Fibroblast of pulmonary artery (primary cell): ENCODE results near the gene PCDHGA5.
A peak's percentile ranks its signal among the peaks of the same experiment; 100 is the strongest.
"Not testable (repeated sequence)": the region's sequence is repeated elsewhere in the genome, so short reads cannot be mapped to it uniquely, and the experiment has no call there.

Experiments
- DNase-seq: peaks from one replicate; pipeline ENCODE4 v3.0.0-alpha.2; 2010; ENCODE audit warnings: low read depth
- H3K4me3 ChIP-seq: replicated peaks from 2 replicates; pipeline ENCODE4 v1.5.1; 2011; ENCODE audit warnings: low read depth, mild to moderate bottlenecking, control low read depth, low read length, moderate library complexity
- TF ChIP-seq, protein P1 (sequence below): IDR thresholded peaks from 2 replicates; pipeline ENCODE4 v1.5.1; 2011; ENCODE audit warnings: mild to moderate bottlenecking, control low read depth, low read length, inconsistent platforms; ENCODE audit errors: missing control alignments

Gene PCDHGA5

GRCh38 chr5:141326088-141326854 is 37.7 kb upstream of the PCDHGA5 start:
- DNase-seq: peak; percentile 83
- peak overlapping the region; percentile 52 for H3K4me3 ChIP-seq
- TF ChIP-seq, protein P1, sequence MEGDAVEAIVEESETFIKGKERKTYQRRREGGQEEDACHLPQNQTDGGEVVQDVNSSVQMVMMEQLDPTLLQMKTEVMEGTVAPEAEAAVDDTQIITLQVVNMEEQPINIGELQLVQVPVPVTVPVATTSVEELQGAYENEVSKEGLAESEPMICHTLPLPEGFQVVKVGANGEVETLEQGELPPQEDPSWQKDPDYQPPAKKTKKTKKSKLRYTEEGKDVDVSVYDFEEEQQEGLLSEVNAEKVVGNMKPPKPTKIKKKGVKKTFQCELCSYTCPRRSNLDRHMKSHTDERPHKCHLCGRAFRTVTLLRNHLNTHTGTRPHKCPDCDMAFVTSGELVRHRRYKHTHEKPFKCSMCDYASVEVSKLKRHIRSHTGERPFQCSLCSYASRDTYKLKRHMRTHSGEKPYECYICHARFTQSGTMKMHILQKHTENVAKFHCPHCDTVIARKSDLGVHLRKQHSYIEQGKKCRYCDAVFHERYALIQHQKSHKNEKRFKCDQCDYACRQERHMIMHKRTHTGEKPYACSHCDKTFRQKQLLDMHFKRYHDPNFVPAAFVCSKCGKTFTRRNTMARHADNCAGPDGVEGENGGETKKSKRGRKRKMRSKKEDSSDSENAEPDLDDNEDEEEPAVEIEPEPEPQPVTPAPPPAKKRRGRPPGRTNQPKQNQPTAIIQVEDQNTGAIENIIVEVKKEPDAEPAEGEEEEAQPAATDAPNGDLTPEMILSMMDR: peak; percentile 82

DNA sequence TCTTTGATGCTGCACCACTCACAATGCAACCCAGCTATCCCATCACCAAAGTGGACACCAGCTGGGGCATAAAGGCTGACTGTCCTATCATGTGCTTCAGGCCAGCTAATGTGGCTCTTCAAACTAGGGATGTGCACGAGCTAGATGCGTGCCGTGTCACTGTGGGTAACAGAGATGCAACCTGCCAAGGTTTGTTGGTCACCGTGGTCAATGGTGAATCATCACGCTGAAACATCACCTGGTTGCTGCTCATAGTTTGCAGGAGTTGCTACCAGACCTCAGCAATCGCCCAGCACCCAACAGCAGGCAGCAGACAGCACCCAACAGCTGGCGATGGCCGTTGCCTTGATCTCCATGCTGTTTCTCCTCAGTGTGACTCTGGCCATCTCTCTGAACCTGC is 35.7 kb upstream of the PCDHGA5 start:
- H3K4me3 ChIP-seq: no peak overlapping the region
- no peak for DNase-seq
- TF ChIP-seq, protein P1: no peak

DNA sequence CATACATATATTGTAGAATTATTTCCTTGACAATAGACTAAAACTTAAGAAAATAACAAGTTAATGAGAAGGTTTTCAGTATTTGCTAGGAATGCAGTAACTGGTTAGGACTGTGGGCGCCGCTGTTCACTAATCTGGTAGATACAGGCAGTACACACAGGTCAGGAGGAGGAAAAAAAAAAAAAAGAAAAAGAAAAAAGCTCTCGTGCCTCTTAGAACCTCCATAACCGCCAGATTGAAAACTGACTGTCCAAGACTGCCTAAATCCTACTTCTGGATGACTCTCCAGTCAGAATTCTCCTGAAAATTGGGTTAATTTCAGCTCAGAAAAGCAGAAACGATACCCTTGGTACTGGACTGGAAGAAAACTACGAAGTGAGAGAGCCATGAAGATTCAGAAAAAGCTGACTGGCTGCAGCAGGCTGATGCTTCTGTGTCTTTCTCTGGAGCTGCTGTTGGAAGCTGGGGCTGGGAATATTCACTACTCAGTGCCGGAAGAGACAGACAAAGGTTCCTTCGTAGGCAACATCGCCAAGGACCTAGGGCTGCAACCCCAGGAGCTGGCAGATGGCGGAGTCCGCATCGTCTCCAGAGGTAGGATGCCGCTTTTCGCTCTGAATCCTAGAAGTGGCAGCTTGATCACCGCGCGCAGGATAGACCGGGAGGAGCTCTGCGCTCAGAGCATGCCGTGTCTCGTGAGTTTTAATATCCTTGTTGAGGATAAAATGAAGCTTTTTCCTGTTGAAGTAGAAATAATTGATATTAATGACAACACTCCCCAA is 33.5 kb upstream of the PCDHGA5 start, which contains the start of gene PCDHGA1:
PCDHGA1 (plus strand) TSS at position 216 of the 782 bp plus-strand sequence.
- TF ChIP-seq, protein P1: peak; percentile 60
- peak; percentile 71 for DNase-seq
- H3K4me3 ChIP-seq: peak within 1 kb of the TSS; percentile 55

DNA sequence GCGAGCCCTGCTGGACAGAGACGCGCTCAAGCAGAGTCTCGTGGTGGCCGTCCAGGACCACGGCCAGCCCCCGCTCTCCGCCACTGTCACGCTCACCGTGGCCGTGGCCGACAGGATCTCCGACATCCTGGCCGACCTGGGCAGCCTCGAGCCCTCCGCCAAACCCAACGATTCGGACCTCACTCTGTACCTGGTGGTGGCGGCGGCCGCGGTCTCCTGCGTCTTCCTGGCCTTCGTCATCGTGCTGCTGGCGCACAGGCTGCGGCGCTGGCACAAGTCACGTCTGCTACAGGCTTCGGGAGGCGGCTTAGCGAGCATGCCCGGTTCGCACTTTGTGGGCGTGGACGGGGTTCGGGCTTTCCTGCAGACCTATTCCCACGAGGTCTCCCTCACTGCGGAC is 31.4 kb upstream of the PCDHGA5 start:
- not testable (repeated sequence) for DNase-seq, H3K4me3 ChIP-seq

- DNase-seq: peak; percentile 76
- TF ChIP-seq, protein P1: peak; percentile 61
- peak within 1 kb of the TSS; percentile 53 for H3K4me3 ChIP-seq
These were observed 25.2 kb upstream of the PCDHGA5 start, which contains the start of gene PCDHGA2 for GRCh38 chr5:141338538-141339306. PCDHGA2 (plus strand) TSS chr5:141338760.

- DNase-seq, H3K4me3 ChIP-seq: not testable (repeated sequence)
These were observed 23.1 kb upstream of the PCDHGA5 start for GRCh38 chr5:141340781-141341354.

DNA sequence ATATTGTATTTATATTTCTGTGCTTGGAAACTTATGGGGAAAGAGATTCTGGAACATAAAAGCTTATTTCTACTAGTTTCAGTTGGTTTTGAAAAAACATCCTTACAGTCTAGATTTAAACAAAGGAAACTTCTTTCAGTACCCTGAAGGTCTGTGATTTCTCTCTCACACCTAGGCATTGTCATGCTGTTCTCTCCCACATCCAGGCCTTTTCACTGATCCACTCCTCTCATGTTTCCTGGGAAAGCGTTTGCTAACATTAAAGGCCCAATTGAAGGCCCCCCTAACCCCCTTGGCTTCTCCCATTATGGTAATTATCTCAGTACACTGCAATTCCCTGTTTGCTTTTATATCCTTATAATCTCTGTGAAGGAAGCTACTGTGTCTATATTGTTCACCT is 21.2 kb upstream of the PCDHGA5 start:
- H3K4me3 ChIP-seq: no peak overlapping the region
- DNase-seq: no peak
- TF ChIP-seq, protein P1: no peak
